HG03457 (cell line): ENCODE data around the gene GINS1.

Experiments used
- ATAC-seq: cut with Tn5 transposase; IDR thresholded peaks from one replicate; pipeline ENCODE4 v1.9.1; 2021; ENCODE audit warnings: moderate number of reproducible peaks; ENCODE audit not compliant: unreplicated experiment

The GINS1 gene

DNA sequence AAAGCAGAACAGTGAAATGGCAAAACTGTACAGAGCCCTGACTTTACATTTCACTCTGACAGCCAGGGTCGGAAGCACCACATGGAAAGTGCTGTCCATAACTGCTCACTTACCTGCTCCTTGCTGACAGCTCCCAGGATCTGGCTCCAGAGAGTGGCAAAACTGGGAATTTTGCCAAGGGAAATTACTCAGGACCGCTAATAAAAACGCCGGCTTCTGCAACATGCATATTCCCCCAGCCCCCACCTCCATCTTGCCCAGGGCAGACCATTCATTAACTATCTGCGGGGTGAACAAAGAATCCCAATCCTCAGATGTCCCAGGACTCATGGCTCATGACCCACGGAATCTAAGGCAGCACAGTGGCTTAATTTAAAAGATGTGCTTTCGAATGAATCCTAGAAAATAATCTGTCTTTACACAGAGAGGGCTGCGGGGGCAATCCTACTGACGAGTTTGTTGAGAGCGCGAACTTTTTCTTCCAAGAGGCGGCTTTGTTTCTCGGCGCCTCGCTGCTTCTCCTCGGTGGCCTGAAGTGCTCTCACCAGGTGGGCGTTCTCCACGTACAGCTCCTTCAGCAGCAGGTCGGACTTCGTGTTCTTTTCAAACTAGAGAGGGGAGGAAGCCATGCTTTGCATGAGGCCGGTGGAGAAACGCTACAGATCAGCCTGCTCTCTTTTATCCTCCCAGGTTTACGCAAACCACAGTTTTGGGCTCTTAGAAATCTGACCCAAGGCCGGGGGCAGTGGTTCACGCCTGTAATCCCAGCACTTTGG, 45.8 kb downstream of the GINS1 start:
- no peak for ATAC-seq

GRCh38 chr20:25454153-25454900, 46.9 kb downstream of the GINS1 start:
- ATAC-seq: no peak

- no peak for ATAC-seq
Measured at GRCh38 chr20:25457886-25458680, 50.6 kb downstream of the GINS1 start.

GRCh38 chr20:25459111-25459830, 51.8 kb downstream of the GINS1 start:
- ATAC-seq: no peak

DNA sequence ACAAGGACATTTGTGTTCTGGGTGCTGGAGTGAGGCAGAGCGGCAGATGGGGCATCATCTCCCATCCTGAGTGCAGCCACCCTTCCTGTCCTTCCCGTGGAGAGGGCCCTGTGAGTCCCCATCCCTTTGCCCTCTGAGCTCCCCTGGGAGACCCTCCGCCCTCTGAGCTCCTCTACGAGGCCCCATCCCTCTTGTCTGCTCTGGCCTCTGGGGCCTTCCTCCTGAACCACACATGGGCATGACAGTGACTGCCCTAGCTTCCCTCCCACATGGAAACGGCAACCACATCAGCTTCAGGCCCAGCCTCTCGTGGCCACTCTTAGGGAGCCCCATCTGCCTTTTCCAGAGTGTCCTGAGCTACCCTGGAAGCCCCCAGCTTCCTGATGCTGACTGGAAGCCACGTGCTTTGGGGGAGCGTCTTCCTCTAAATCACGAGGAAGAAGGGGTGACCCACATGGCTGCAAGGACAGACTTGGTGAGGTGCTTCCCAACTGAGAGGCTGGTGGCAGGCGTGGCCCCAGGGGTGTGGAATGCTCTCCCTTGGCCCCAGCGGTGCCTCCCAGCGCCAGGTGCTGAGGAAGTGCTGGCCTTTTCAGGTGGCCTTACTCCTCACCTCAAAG, 52.6 kb downstream of the GINS1 start:
- ATAC-seq: no peak

GRCh38 chr20:25460566-25461280, 53.2 kb downstream of the GINS1 start:
- no peak for ATAC-seq

DNA sequence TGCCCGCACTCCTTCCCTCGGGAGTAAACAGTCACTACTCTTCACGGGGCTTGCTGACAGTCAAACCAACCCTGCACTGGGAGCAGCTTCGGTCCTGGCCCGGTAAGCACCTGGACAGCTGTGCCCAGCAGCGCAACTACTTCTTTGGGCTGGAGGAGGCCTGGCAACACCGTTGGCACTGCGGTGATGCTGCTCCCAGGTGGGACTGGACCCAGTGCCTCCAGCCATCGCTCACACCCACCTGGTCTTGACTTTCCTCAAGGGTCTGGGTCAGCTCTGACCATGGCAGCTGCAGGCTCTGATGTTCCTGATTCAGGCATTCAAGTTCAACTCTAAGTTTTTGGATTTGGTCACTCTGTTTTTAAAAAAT, 53.8 kb downstream of the GINS1 start:
- no peak for ATAC-seq

DNA sequence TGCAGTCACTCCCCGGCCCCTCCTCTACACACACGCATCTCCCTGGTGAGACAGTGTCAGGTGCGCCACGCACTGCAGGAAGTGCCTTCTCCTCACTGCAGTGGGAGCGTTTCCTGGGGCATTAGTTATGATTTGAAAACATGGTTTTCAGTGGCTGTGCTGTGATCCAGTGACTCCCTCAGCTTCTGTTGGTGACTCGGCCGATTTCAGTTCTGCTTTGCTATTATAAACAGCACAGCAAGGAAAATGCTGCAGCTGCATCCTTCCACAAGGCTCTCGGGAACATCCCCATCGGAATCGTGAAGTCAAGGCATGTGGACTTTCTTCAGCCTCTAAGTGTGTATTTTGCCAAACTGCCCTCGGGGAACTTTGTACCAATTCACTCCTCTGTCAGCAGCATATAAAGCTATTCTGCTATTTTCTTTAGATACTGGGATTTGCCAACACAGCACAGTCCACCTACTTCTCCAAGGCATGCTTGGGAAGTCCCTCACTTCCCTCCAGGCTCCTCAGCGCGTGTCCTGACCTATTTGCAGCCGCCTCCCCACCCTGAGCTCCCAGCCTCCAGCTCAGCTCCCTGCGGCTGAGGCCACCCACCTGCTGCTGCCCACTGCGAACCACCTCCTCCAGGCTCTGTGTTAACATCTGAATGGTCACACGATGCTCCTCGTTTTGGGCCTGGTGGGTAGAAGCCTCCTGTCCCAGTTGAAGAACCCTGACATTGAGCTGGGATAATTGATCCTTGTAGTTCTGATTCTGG, 54.5 kb downstream of the GINS1 start:
- no peak for ATAC-seq

- no peak for ATAC-seq
Measured at GRCh38 chr20:25464501-25465242, 57.2 kb downstream of the GINS1 start.

GRCh38 chr20:25465243-25466135, 58.0 kb downstream of the GINS1 start:
- ATAC-seq: no peak

DNA sequence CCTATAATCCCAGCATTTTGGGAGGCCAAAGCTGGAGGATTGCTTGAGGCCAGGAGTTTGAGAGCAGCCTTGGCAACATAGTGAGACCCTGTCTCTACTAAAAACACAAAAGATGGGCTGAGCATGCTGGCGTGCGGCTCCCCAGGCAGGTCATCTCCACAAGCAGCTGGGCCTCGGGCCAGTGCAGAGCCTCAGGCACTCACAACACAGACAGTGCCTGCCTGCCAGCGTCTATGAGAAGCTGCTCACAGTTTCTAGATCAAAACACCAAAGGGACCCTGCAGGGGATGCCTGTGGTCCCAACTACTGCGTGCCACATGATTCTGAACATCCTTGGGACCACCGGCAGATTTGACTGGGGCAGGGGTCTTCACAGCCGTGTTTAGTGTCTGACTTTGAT, 59.4 kb downstream of the GINS1 start:
- ATAC-seq: no peak

- no peak for ATAC-seq
Measured at GRCh38 chr20:25467441-25467840, 60.0 kb downstream of the GINS1 start.

- no peak for ATAC-seq
Measured at GRCh38 chr20:25468126-25469075, 60.9 kb downstream of the GINS1 start.

DNA sequence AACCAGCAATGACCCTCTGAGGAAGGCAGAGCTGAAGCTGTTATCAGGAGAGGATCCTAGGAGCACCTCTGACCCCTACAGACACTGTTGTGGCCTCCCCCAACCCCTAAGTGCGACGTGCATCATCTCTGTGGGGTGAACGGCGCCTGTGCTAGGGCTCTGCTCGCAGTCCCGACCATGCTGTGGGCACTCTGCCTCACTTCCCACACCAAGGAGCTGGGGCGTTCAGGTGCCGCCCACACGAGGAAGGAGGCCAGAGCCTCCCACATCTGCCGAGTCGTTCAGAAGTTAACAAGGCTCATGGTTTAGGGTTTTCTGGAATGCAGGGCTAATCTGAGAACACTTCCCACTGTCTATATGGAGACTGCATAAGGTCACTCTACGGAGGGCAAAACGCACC, 62.1 kb downstream of the GINS1 start:
- ATAC-seq: no peak

DNA sequence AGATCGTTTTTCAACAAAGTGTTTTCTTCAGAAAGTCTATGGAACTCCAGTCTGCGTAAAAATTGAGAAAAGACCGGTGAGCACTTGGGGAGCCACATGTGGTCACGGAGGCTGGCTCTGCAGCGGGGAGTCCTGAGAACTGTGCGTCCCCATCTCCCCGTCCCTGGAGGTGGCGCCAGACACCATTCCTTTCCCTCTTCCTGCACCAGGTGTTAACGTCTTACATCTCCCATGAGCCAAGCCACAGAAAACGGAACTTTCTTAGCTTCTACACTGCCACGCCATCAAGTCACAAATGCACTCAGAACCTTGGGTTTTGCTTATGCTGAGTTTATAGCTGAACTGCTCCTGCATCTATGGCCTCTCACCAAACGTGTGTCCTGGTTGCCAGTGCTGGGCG, 62.6 kb downstream of the GINS1 start:
- peak; percentile 85 for ATAC-seq

GRCh38 chr20:25471020-25471419, 63.5 kb downstream of the GINS1 start:
- ATAC-seq: no peak
